ENCODE data around the gene GSK3A.

DNA sequence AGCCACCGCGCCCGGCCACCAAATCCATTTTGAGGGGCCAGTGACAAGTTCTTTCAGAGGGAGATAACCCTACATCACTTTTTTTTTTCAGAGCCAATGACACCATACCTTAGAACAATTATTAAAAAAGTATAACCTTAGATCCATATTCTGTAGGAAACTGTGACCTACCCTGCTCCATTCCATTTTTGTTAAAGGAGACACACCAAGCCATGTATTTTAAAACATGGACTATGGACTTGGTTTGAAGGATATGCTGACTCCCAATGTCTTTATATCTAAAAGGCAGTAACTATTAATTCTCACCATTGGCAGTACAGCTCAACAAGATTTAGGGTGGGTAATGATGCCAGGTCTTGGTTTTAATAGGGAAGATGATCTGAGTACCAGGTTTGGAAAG, 1.1 kb downstream of the GSK3A start:
- TF ChIP-seq SUZ12 (IDR thresholded peaks at IDR 0.05; ENCODE audit: extremely low read depth, insufficient read depth, insufficient read length) (no peak), ZNF274 (IDR thresholded peaks at IDR 0.05; ENCODE audit: low read depth, low read length) (no peak), YY1 (IDR thresholded peaks at IDR 0.05; ENCODE audit: insufficient read depth, insufficient read length) (no peak)
